ENCODE results near the gene PPP2R5A. TPM values are rescaled to one million over a fixed set of nuclear protein-coding genes. Genes with fewer than 3 reads are reported as not detected.

Gene PPP2R5A
- polyA plus RNA-seq, 1 of the 3 experiments (the other 2 are of a cell fraction), result 5.4 TPM

DNA sequence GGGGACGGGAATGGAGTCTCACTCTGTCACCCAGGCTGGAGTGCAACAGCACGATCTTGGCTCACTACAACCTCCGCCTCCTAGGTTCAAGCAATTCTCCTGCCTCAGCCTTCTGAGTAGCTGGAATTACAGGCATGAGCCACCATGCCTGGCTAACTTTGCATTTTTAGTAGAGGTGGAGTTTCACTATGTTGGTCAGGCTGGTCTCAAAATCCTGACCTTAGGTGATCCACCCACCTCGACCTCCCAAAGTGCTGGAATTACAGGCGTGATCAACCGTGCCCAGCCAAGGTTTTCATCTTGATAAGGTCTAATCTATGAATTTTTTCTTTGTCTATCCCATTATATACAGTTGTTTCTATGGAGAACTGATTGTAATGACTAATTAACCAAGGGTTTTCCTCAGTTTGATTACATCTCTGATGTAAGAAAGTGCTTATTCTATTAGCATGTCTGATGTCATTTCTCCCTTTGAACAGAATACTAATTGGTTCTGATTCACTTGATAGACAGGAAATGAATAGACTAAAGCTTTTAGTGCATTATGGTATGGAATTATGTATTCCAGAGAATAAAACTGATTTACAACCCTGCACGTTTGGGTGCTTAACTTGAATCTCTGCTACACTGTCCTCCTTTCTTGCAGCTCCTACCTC, 117.6 kb downstream of the PPP2R5A start:
- no peak for TF ChIP-seq TCF12 (IDR thresholded peaks at IDR 0.05)
- TF ChIP-seq MXI1 (IDR thresholded peaks at IDR 0.05; ENCODE audit: low read depth, low read length), result no peak
- TF ChIP-seq NFIC (IDR thresholded peaks at IDR 0.05; ENCODE audit: borderline replicate concordance), result no peak
- TF ChIP-seq TEAD4 (IDR thresholded peaks at IDR 0.05; ENCODE audit: borderline replicate concordance, insufficient read depth), result no peak
- no peak for TF ChIP-seq MEF2A (IDR thresholded peaks at IDR 0.05; ENCODE audit: borderline replicate concordance, low read depth)
- no peak for TF ChIP-seq EP300 (IDR thresholded peaks at IDR 0.05; ENCODE audit: borderline replicate concordance in 1 of 2, low read depth in 1 of 2, low read length in 1 of 2)
- TF ChIP-seq RCOR1 (IDR thresholded peaks at IDR 0.05; ENCODE audit: low read length), result no peak
- TF ChIP-seq, protein P1, sequence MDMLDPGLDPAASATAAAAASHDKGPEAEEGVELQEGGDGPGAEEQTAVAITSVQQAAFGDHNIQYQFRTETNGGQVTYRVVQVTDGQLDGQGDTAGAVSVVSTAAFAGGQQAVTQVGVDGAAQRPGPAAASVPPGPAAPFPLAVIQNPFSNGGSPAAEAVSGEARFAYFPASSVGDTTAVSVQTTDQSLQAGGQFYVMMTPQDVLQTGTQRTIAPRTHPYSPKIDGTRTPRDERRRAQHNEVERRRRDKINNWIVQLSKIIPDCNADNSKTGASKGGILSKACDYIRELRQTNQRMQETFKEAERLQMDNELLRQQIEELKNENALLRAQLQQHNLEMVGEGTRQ (IDR thresholded peaks at IDR 0.05; ENCODE audit: borderline replicate concordance, low read depth, low read length), result no peak
- no peak for TF ChIP-seq ELF1 (IDR thresholded peaks at IDR 0.05)
- TF ChIP-seq YY1 (IDR thresholded peaks at IDR 0.05; ENCODE audit: low read depth), result no peak
- no peak for TF ChIP-seq GATA2 (CRISPR knock-in tag; IDR thresholded peaks at IDR 0.05)
- TF ChIP-seq, protein P2, sequence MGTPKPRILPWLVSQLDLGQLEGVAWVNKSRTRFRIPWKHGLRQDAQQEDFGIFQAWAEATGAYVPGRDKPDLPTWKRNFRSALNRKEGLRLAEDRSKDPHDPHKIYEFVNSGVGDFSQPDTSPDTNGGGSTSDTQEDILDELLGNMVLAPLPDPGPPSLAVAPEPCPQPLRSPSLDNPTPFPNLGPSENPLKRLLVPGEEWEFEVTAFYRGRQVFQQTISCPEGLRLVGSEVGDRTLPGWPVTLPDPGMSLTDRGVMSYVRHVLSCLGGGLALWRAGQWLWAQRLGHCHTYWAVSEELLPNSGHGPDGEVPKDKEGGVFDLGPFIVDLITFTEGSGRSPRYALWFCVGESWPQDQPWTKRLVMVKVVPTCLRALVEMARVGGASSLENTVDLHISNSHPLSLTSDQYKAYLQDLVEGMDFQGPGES (IDR thresholded peaks at IDR 0.05; ENCODE audit: low read depth, low read length), result no peak
- TF ChIP-seq, protein P3, sequence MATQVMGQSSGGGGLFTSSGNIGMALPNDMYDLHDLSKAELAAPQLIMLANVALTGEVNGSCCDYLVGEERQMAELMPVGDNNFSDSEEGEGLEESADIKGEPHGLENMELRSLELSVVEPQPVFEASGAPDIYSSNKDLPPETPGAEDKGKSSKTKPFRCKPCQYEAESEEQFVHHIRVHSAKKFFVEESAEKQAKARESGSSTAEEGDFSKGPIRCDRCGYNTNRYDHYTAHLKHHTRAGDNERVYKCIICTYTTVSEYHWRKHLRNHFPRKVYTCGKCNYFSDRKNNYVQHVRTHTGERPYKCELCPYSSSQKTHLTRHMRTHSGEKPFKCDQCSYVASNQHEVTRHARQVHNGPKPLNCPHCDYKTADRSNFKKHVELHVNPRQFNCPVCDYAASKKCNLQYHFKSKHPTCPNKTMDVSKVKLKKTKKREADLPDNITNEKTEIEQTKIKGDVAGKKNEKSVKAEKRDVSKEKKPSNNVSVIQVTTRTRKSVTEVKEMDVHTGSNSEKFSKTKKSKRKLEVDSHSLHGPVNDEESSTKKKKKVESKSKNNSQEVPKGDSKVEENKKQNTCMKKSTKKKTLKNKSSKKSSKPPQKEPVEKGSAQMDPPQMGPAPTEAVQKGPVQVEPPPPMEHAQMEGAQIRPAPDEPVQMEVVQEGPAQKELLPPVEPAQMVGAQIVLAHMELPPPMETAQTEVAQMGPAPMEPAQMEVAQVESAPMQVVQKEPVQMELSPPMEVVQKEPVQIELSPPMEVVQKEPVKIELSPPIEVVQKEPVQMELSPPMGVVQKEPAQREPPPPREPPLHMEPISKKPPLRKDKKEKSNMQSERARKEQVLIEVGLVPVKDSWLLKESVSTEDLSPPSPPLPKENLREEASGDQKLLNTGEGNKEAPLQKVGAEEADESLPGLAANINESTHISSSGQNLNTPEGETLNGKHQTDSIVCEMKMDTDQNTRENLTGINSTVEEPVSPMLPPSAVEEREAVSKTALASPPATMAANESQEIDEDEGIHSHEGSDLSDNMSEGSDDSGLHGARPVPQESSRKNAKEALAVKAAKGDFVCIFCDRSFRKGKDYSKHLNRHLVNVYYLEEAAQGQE (IDR thresholded peaks at IDR 0.05; ENCODE audit: low read depth, low read length), result no peak
- TF ChIP-seq CHD2 (IDR thresholded peaks at IDR 0.05; ENCODE audit: low read length, partially characterized antibody), result no peak
- no peak for TF ChIP-seq FOXM1 (IDR thresholded peaks at IDR 0.05; ENCODE audit: low read depth)
- no peak for TF ChIP-seq SMC3 (IDR thresholded peaks at IDR 0.05; ENCODE audit: low read depth, low read length)
- no peak for TF ChIP-seq RXRA (IDR thresholded peaks at IDR 0.05; ENCODE audit: borderline replicate concordance, low read depth)
- no peak for TF ChIP-seq RFX5 (IDR thresholded peaks at IDR 0.05; ENCODE audit: low read length)
- TF ChIP-seq RAD21 (IDR thresholded peaks at IDR 0.05; ENCODE audit: low read length), result no peak
- H4K20me1 ChIP-seq (ENCODE audit: insufficient read depth), result no peaks in the 10 kb centered on the region
- H3K27me3 ChIP-seq (ENCODE audit: insufficient read depth), result no peaks in the 10 kb centered on the region
- no peaks in the 10 kb centered on the region for H3F3A ChIP-seq (replicated peaks; ENCODE audit: insufficient read depth)
- WGBS (ENCODE audit: low lambda C conversion rate), result 70% methylated on average over 7 of the region's 7 CpGs
- no peaks in the 10 kb centered on the region for H3K4me1 ChIP-seq (ENCODE audit: control insufficient read depth in 1 of 2, insufficient read depth in 2 of 2, low read depth in 1 of 2, low read length in 1 of 2)
- H2AFZ ChIP-seq (ENCODE audit: low read depth), result no peak overlapping the region
- H3K9ac ChIP-seq, result no peak overlapping the region
- H3K9me2 ChIP-seq, result no peaks in the 10 kb centered on the region
- no peak overlapping the region for H3K27ac ChIP-seq (ENCODE audit: low read depth in 2 of 2, low read length in 1 of 2)
- no peak for DNase-seq
- no peak overlapping the region for H3K4me3 ChIP-seq (ENCODE audit: low read depth in 2 of 2, low read length in 1 of 2)
- ChIA-PET POLR2A (no interaction called here), CTCF (interaction anchor here (1.6 kb wide), 1 partner anchor 332 kb away, joined by 4 read pairs; no protein-coding TSS in a partner anchor)
- H3K36me3 ChIP-seq (replicated peaks in 1 of 2; ENCODE audit: control insufficient read depth in 1 of 2, insufficient read depth in 2 of 2, low read length in 1 of 2), result peaks cover 22 to 26% of the 10 kb centered on the region in 2 experiments
- H3K79me2 ChIP-seq (ENCODE audit: insufficient read depth), result no peaks in the 10 kb centered on the region; the same call in 1 of the 2 replicates
- no peak overlapping the region for H3K4me2 ChIP-seq
- H3K9me3 ChIP-seq, result peaks cover 6% of the 10 kb centered on the region; the same call in 1 of the 2 replicates
